Measurements from ENCODE around the gene PHLDA2.

Gene PHLDA2

GRCh38 chr11:2892215-2892966 is 36.8 kb downstream of the PHLDA2 start:
- DNase-seq = no peak

GRCh38 chr11:2891326-2892214 is 37.6 kb downstream of the PHLDA2 start:
- DNase-seq = no peak

- DNase-seq = no peak
Measured at GRCh38 chr11:2890466-2891294, 38.5 kb downstream of the PHLDA2 start.

GRCh38 chr11:2889362-2890273 is 39.6 kb downstream of the PHLDA2 start:
- DNase-seq = no peak

- peak; percentile 28 for DNase-seq
Measured at GRCh38 chr11:2888266-2888968, 40.8 kb downstream of the PHLDA2 start.

GRCh38 chr11:2887515-2888195 is 41.6 kb downstream of the PHLDA2 start:
- DNase-seq = no peak

- no peak for DNase-seq
Measured at GRCh38 chr11:2886936-2887335, 42.3 kb downstream of the PHLDA2 start.

GRCh38 chr11:2886191-2886894 is 42.9 kb downstream of the PHLDA2 start:
- no peak for DNase-seq

GRCh38 chr11:2885678-2886081 is 43.5 kb downstream of the PHLDA2 start, which contains the start of gene CDKN1C:
Gene CDKN1C, minus strand, starts transcription at chr11:2885775. Its CDS starts 319 bp downstream, at chr11:2885456.
- DNase-seq = no peak

GRCh38 chr11:2885017-2885677 is 44.1 kb downstream of the PHLDA2 start:
- no peak for DNase-seq

GRCh38 chr11:2883979-2884815 is 45.0 kb downstream of the PHLDA2 start:
- DNase-seq = no peak

GRCh38 chr11:2883640-2883978 is 45.6 kb downstream of the PHLDA2 start:
- no peak for DNase-seq

GRCh38 chr11:2882396-2883110 is 46.7 kb downstream of the PHLDA2 start:
- no peak for DNase-seq

GRCh38 chr11:2881981-2882375 is 47.2 kb downstream of the PHLDA2 start:
- DNase-seq = no peak

- no peak for DNase-seq
Measured at GRCh38 chr11:2881076-2881980, 47.9 kb downstream of the PHLDA2 start.

GRCh38 chr11:2880646-2881045 is 48.6 kb downstream of the PHLDA2 start:
- no peak for DNase-seq

GRCh38 chr11:2878782-2879181 is 50.4 kb downstream of the PHLDA2 start:
- no peak for DNase-seq
